B cell (primary cell): ENCODE data around the gene CDC20B. TPM values are rescaled to one million over a fixed set of nuclear protein-coding genes. Genes with fewer than 3 reads are reported as not detected.
"Not testable (repeated sequence)": the region's sequence is repeated elsewhere in the genome, so short reads cannot be mapped to it uniquely, and the experiment has no call there.

ENCODE experiments used
- ATAC-seq: fragments of 200-7000 bp; cut with Tn5 transposase; one replicate; pipeline ENCODE4 v1.10.0; 2021; ENCODE audit warnings: low read depth, mild to moderate bottlenecking, moderate number of reproducible peaks, moderate library complexity
- CTCF ChIA-PET: fragments of 350-600 bp; sonication (Branson Sonifier 250); formaldehyde crosslinking; loops from one replicate; lab custom pipeline; 2021; ENCODE audit warnings: antibody characterized with exemption, inconsistent platforms; lab: Charles Lee
- POLR2A ChIA-PET: fragments of 350-600 bp; sonication (Branson Sonifier 250); formaldehyde crosslinking; loops from one replicate; lab custom pipeline; 2021; ENCODE audit warnings: antibody characterized with exemption; lab: Charles Lee
- DNase-seq: peaks from one replicate; pipeline ENCODE4 v3.0.0; 2013
- H2AFZ ChIP-seq: 2 replicates; pipeline ENCODE4 v1.6.1; 2012; ENCODE audit warnings: mild to moderate bottlenecking, low read depth, low read length; ENCODE audit not compliant: insufficient read depth, poor library complexity, severe bottlenecking
- H3K27ac ChIP-seq, 2 donors: 1 replicate in 1 of 2; 2 replicates in 1 of 2; pipeline ENCODE4 v1.5.1; 2012 to 2013; ENCODE audit warnings: low read length in 2 of 2, mild to moderate bottlenecking in 2 of 2, moderate library complexity in 1 of 2
- H3K27me3 ChIP-seq, 4 experiments: fragments of 200-600 bp in 1 of 4; sonication (generic) in 1 of 4; replicated peaks in 1 of 4; 1 replicate in 2 of 4; 2 replicates in 2 of 4; pipeline versions ENCODE4 v1.6.1 to v1.7.0; 2013 to 2016; ENCODE audit warnings: low read length in 3 of 4, mild to moderate bottlenecking in 2 of 4, mixed read lengths in 1 of 4, moderate library complexity in 1 of 4; ENCODE audit not compliant: insufficient read depth in 4 of 4, control insufficient read depth in 3 of 4; ENCODE audit errors: control extremely low read depth in 1 of 4
- H3K36me3 ChIP-seq, 2 experiments: replicated peaks in 1 of 2; 1 replicate in 1 of 2; 2 replicates in 1 of 2; pipeline versions ENCODE4 v1.6.1 to v1.7.1; 2013; ENCODE audit warnings: low read length in 1 of 2; ENCODE audit not compliant: insufficient read depth in 2 of 2, control insufficient read depth in 1 of 2; ENCODE audit errors: control extremely low read depth in 1 of 2, extremely low read depth in 1 of 2
- H3K4me1 ChIP-seq, 2 donors: fragments of 200-600 bp in 1 of 2; sonication (generic) in 1 of 2; 1 replicate in 1 of 2; 2 replicates in 1 of 2; pipeline versions ENCODE4 v1.5.1 to v1.6.1; 2013 to 2017; ENCODE audit warnings: low read length in 2 of 2; ENCODE audit not compliant: control insufficient read depth in 2 of 2, insufficient read depth in 2 of 2
- H3K4me2 ChIP-seq: replicated peaks from 2 replicates; pipeline ENCODE3; 2012; ENCODE audit warnings: mild to moderate bottlenecking, low read depth, low read length; ENCODE audit not compliant: poor library complexity, severe bottlenecking
- H3K4me3 ChIP-seq, 5 experiments: fragments of 200-600 bp in 1 of 5; sonication (generic) in 1 of 5; 1 replicate in 3 of 5; 2 replicates in 2 of 5; pipeline versions ENCODE4 v1.5.1 to v1.7.0; 2011 to 2016; ENCODE audit warnings: low read length in 4 of 5, mild to moderate bottlenecking in 4 of 5, low read depth in 2 of 5, control low read depth in 1 of 5, moderate library complexity in 1 of 5; ENCODE audit not compliant: insufficient read depth in 1 of 5; ENCODE audit errors: control extremely low read depth in 1 of 5, extremely low read depth in 1 of 5
- H3K79me2 ChIP-seq: fragments of 200-600 bp; sonication (generic); one replicate; pipeline ENCODE4 v1.6.0; 2016; ENCODE audit warnings: low read length; ENCODE audit not compliant: control insufficient read depth, insufficient read depth
- H3K9ac ChIP-seq: fragments of 200-600 bp; sonication (generic); 2 replicates; pipeline ENCODE4 v1.6.1; 2017; ENCODE audit warnings: mild to moderate bottlenecking, low read length, moderate library complexity
- H3K9me3 ChIP-seq, 3 donors: one replicate each; pipeline versions ENCODE4 v1.6.1 to v1.7.1; 2013; ENCODE audit warnings: low read length in 2 of 3; ENCODE audit not compliant: control insufficient read depth in 2 of 3, insufficient read depth in 1 of 3; ENCODE audit errors: control extremely low read depth in 1 of 3
- H4K20me1 ChIP-seq: 2 replicates; pipeline ENCODE4 v1.6.0; 2012; ENCODE audit warnings: mild to moderate bottlenecking, low read length; ENCODE audit not compliant: insufficient read depth, control insufficient read depth, poor library complexity, severe bottlenecking
- H3K27ac Mint-ChIP-seq: one replicate; pipeline ENCODE4 v1.8.0; 2021; ENCODE audit warnings: mixed read lengths
- H3K27me3 Mint-ChIP-seq: one replicate; pipeline ENCODE4 v1.8.0; 2021; ENCODE audit warnings: mixed read lengths
- H3K4me1 Mint-ChIP-seq: one replicate; pipeline ENCODE4 v1.8.0; 2021; ENCODE audit warnings: mixed read lengths
- H3K4me3 Mint-ChIP-seq: one replicate; pipeline ENCODE4 v1.8.0; 2021; ENCODE audit warnings: mixed read lengths
- H3K9me3 Mint-ChIP-seq: one replicate; pipeline ENCODE4 v1.8.0; 2022; ENCODE audit warnings: mixed read lengths; ENCODE audit not compliant: insufficient read depth
- EZH2 ChIP-seq: IDR thresholded peaks from 2 replicates; pipeline ENCODE4 v1.6.1; 2012; ENCODE audit warnings: borderline replicate concordance, low read depth, mild to moderate bottlenecking, moderate library complexity, low read length; ENCODE audit not compliant: insufficient read depth, poor library complexity, severe bottlenecking
- WGBS: methylation state at CpG from one replicate; pipeline ENCODE4 v1.1.5; 2013; ENCODE audit warnings: missing lambda C conversion rate; ENCODE audit not compliant: insufficient coverage; 5-methylcytosine and 5-hydroxymethylcytosine counted together
- intact Hi-C: fragments of 100-400 bp; cut with micrococcal nuclease; formaldehyde crosslinking; loops from one replicate; pipeline ENCODE4 v1.10.0; 2022
- polyA plus RNA-seq: library from polyadenylated mRNA; depleted of rRNA; stranded (reverse); fragments of >200 nt; gene quantifications from 2 replicates; pipeline ENCODE4 v1.2.3, GENCODE V29; 2012
- total RNA-seq, 2 donors: library from RNA; stranded (reverse); fragments of 120-200 nt in 1 of 2; gene quantifications; 1 replicate in 1 of 2; 2 replicates in 1 of 2; pipeline versions ENCODE4 v1.2.3 to v1.2.4, GENCODE V29; 2013 to 2022
- TF ChIP-seq, protein P1 (sequence below): fragments of 200-600 bp; IDR thresholded peaks from one replicate; pipeline ENCODE4 v1.8.0; 2022; ENCODE audit warnings: antibody characterized with exemption, mild to moderate bottlenecking

CDC20B gene
- total and polyA plus RNA-seq, 2 donors (not counting 1 experiment from before 2014, with no cell fraction given), result 0.09 TPM; not detected in 1

DNA sequence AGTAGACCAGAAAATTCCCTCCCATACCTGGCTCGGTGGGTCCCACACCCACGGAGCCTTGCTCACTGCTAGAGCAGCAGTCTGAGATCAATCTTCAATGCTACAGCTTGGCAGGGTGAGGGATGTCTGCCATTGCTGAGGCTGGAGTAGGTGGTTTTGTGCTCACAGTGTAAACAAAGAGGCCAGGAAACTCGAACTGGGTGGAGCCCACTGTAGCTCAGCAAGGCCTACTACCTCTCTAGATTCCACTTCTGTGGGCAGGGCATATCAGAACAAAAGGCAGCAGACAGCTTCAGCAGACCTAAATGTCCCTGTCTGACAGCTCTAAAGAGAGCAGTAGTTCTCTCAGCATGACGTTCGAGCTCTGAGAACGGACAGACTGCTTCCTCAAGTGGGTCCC lies 76.1 kb downstream of the CDC20B start:
- Histone ChIP-seq H2AFZ (no peak overlapping the region), H4K20me1 (no peaks in the 10 kb centered on the region), H3K27me3 (peaks cover 0 to 5% (median 0%) of the 10 kb centered on the region in 4 experiments), H3K27ac (no peak overlapping the region), H3K4me1 (no peaks in the 10 kb centered on the region), H3K79me2 (no peaks in the 10 kb centered on the region), H3K4me3 (no peak overlapping the region), H3K9me3 (peaks cover 0 to 3% (median 0%) of the 10 kb centered on the region in 3 donors), H3K9ac (no peak overlapping the region), H3K4me2 (no peak overlapping the region), H3K36me3 (no peaks in the 10 kb centered on the region)
- ChIA-PET CTCF (no interaction called here), POLR2A (no interaction called here)
- Mint-ChIP-seq H3K27ac (no peak overlapping the region), H3K4me1 (peaks cover 4% of the 10 kb centered on the region), H3K4me3 (no peak overlapping the region), H3K27me3 (no peaks in the 10 kb centered on the region), H3K9me3 (no peaks in the 10 kb centered on the region)
- ATAC-seq (no peak), DNase-seq (no peak)
- TF ChIP-seq, protein P1, sequence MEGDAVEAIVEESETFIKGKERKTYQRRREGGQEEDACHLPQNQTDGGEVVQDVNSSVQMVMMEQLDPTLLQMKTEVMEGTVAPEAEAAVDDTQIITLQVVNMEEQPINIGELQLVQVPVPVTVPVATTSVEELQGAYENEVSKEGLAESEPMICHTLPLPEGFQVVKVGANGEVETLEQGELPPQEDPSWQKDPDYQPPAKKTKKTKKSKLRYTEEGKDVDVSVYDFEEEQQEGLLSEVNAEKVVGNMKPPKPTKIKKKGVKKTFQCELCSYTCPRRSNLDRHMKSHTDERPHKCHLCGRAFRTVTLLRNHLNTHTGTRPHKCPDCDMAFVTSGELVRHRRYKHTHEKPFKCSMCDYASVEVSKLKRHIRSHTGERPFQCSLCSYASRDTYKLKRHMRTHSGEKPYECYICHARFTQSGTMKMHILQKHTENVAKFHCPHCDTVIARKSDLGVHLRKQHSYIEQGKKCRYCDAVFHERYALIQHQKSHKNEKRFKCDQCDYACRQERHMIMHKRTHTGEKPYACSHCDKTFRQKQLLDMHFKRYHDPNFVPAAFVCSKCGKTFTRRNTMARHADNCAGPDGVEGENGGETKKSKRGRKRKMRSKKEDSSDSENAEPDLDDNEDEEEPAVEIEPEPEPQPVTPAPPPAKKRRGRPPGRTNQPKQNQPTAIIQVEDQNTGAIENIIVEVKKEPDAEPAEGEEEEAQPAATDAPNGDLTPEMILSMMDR, result no peak
- TF ChIP-seq EZH2, result no peak
- intact Hi-C loops, result no loop called here
- 86% methylated on average over 4 of the region's 6 CpGs for WGBS

DNA sequence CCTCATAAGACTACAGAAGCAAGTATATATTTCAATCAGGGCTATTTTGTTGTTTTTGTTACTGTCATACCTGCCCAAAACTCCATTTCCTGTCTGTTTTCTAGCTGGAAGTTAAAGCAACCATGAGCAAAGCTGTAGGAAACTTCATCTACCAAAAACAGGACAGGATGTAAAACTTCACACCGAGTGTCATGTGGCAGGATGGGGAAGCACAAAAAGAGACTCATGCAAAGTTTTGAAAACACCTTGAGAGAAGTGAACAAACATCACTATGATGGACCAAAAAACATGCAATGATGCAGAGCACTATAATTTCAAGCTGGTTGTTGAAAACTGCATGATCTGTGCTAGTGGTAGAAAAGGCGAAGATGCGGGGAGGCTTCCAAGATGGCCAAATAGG lies 76.8 kb downstream of the CDC20B start:
- POLR2A ChIA-PET, result no interaction called here
- Mint-ChIP-seq H3K4me1 (no peaks in the 10 kb centered on the region), H3K4me3 (no peak overlapping the region)

DNA sequence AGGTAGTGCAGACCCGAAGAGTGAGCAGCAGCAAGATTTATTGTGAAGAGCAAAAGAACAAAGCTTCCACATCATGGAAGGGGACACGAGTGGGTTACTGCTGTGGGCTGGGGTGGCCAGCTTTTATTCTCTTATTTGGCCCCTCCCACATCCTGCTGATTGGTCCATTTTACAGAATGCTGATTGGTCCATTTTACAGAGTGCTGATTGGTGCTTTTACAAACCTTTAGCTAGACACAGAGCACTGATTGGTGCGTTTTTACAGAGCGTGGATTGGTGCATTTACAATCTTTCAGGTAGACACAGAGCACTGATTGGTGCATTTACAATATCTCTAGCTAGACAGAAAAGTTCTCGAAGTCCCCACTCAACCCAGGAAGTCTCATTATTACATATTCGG lies 82.0 kb downstream of the CDC20B start:
- H3K4me1 Mint-ChIP-seq, H3K4me2 ChIP-seq, H4K20me1 ChIP-seq, ATAC-seq, H2AFZ ChIP-seq, H3K9ac ChIP-seq, H3K27ac Mint-ChIP-seq, H3K4me3 ChIP-seq, POLR2A ChIA-PET, H3K27ac ChIP-seq, H3K36me3 ChIP-seq, H3K9me3 ChIP-seq, H3K27me3 ChIP-seq, CTCF ChIA-PET, H3K9me3 Mint-ChIP-seq, H3K4me1 ChIP-seq, H3K79me2 ChIP-seq, H3K4me3 Mint-ChIP-seq, intact Hi-C loops, DNase-seq: not testable (repeated sequence)
- 86% methylated on average over 4 of the region's 6 CpGs for WGBS
- peaks cover 15% of the 10 kb centered on the region for H3K27me3 Mint-ChIP-seq

More for the DNA sequence above, 76.8 kb downstream of the CDC20B start:
- Mint-ChIP-seq H3K9me3 (no peaks in the 10 kb centered on the region), H3K27ac (no peak overlapping the region), H3K27me3 (peaks cover under 1% of the 10 kb centered on the region)
- peaks cover 0 to 3% (median 0%) of the 10 kb centered on the region in 3 donors for H3K9me3 ChIP-seq
- CTCF ChIA-PET, result no interaction called here
- H2AFZ ChIP-seq, result no peak overlapping the region
- no peak for TF ChIP-seq EZH2
- TF ChIP-seq, protein P1, result no peak
- no peaks in the 10 kb centered on the region for H3K4me1 ChIP-seq
- DNase-seq, result no peak
- H3K9ac ChIP-seq, result no peak overlapping the region
- no peak for ATAC-seq
- H3K4me3 ChIP-seq, result no peak overlapping the region
- H3K36me3 ChIP-seq, result no peaks in the 10 kb centered on the region
- H3K27ac ChIP-seq, result no peak overlapping the region
- no peak overlapping the region for H3K4me2 ChIP-seq
- 77% methylated on average over 2 of the region's 3 CpGs for WGBS
- H3K27me3 ChIP-seq, result peaks cover 0 to 5% (median 0%) of the 10 kb centered on the region in 4 experiments
- intact Hi-C loops, result no loop called here
- H4K20me1 ChIP-seq, result no peaks in the 10 kb centered on the region
- no peaks in the 10 kb centered on the region for H3K79me2 ChIP-seq
